ENCODE measurements around the gene PITPNM3.
A peak's percentile ranks its signal among the peaks of the same experiment; 100 is the strongest.

The PITPNM3 gene

DNA sequence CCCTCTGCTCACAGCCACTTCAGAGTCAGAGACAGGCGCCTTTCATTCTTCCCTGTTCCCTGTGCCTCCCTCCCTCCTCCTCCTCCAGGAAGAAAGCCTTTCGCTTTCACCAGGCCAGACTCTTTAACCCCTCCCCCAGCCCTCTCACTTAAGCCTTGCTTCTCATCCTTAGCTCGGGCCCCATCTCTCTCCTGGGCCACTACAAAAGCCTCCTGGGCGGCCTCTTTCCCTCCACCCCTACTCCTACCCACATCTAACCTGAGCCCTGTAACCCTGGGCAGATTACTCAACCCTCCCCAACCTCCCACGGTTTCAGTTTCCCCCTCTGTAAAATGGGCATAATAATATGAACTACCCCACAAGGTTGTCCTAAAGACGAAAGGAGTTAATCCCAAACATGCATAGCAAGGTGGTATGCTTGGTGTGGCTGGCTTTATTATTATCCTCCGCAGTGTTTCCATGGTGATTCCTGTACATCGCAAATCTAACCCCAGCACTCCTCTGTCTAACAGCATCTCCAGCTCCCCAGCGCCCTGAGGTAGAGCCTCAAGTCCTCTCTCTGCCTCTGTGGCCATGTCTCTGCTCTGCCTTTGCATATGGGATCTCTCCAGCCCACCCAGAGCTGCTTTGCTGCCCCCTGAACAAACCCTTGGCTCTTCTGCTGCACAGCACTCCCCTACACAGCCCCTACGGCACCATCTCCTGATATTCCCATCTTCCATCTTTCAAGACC, 94.4 kb downstream of the PITPNM3 start:
- no peak for DNase-seq (ENCODE audit: low spot score)

DNA sequence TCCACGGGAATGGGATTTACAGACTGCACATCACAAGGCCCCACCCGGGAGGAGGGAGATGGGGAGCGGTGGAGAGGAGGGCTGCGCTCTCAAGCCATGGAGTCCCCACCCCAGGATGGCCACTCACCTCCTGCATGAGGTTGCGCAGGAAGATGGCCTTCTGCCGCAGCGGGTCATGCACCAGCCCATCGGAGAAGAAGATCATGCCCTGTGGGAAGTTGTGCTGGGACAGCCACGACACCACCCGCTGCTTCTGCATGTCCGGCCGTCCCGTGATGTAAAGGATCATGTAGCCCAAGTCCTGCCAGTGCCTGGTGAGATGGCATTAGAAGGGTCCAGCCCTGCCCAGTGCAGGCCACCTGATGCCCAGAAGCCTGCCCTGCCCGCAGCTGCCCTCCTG, 95.1 kb downstream of the PITPNM3 start:
- DNase-seq (ENCODE audit: low spot score): no peak

DNA sequence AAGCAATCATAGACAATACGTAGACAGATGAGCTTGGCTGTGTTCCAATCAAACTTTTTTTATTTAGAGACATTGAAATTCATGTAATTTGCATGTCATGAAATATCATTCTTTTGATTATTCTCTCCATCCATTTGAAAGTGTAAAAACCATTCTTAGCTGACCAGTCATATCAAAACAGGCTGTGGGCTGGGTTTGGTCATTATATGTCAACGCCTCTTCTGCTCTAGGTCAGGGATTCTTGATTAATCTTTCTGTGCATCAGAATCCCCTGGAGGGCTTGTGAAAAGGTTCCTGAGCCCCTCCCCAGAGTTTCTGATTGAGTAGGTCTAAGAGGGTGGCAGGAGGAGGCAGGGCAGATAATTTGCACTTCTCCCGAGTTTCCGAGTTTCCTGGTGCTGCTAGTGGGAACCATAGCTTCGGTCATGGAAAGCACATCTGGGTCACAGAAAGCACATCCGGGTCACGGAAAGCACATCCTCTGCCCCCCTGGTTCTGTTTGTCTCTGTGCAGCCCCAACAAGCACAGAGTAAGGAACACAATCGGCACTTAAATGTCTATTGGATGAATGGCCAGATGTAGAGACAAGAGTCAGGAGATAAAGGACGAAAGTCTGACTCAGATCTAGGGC, 95.7 kb downstream of the PITPNM3 start:
- DNase-seq (ENCODE audit: low spot score): no peak

- no peak for DNase-seq (ENCODE audit: low spot score)
Observed at GRCh38 chr17:6458460-6458950, 97.8 kb downstream of the PITPNM3 start.

DNA sequence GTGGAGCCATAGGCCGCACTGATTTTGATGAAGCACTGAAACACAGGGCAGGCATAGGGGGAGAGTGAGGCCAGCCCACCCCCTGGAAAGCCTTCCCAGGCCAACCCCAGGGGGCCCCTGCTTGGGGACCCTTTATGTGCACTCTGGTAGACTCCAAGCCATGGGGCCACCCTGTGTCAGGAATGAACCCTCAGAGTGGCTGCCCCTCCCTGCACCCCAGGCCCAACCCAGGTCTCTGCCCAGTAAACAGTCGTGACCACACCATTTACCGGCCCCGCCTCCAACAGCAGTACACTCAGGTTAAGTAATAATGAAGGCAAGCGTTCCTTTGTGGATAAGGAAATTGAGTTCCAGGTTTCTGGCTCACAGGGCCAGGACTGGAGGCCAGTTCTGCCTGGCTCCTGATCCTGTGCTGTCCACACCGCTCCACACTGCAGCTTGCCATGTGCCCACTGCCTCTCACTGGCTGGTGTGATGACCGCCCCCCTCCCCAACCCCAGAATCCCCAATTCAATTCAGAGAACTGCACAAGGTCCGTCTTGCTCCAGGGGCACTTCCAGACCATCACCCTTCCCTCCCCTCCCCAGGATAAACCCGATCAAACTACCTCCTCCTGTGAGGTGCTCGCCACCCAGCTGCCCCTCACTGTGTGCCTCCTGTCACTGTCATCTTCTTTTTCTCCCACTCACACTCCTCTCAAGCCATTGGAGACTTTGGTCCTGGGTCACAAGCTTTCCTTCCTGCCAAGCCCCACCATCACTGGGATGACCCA, 98.5 kb downstream of the PITPNM3 start:
- DNase-seq (ENCODE audit: low spot score): no peak

DNA sequence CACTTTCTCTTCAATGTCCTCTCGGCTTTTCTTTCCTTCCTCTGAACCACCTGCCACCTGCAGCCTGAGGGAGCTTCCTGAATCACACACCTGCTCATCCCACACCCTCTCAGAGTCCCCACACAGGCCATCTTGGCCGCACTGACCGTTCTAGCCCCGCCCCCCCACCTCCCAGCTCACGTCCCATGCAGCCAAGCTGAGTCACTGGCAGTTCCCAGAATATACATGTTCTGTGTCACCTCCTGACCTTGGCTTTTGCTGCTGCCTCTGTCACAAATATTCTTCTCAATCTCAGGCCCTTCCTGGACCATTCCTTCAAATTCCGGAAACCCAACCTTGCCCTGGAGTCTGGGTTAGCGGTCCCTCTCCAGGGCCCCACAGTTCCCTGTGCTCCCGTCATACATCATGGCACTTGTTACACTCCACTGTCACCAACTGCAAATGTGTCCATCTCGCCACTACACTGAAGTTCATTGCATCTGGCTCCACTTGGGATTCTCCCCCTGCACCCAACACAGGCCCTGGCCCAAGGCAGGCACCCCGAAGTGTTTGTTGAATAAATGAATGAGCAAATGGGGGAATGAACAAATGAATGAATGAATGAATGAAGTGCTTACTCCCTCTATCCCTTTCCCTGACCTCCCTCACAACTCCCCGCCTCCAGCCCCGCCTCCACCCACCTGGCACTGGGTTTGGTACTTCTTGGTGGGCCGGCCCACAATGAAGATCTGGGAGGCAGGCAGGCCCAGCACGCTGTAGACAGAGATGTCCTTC, 99.3 kb downstream of the PITPNM3 start:
- no peak for DNase-seq (ENCODE audit: low spot score)

DNA sequence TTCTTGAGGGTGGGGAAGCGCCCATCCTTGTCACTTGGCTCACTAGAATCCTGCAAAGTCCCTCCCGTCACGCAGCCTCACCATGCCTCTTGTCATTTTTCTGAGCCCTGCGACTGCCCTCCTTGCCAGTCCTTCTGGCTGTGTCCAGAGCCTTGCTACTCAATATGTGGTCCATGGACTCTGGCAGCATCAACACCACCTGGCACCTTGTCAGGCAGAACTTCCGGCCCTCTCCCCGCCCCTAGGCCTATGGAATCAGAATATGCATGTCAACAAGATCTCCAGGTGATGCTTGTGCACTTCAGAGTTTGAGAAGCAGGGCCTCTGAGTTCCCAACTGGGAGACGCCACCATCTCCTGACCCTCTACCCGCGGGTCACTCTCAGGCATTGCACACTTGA, 100.0 kb downstream of the PITPNM3 start:
- DNase-seq (ENCODE audit: low spot score): no peak

GRCh38 chr17:6455321-6455705, 101.0 kb downstream of the PITPNM3 start:
- DNase-seq (ENCODE audit: low spot score): peak; percentile 21

DNA sequence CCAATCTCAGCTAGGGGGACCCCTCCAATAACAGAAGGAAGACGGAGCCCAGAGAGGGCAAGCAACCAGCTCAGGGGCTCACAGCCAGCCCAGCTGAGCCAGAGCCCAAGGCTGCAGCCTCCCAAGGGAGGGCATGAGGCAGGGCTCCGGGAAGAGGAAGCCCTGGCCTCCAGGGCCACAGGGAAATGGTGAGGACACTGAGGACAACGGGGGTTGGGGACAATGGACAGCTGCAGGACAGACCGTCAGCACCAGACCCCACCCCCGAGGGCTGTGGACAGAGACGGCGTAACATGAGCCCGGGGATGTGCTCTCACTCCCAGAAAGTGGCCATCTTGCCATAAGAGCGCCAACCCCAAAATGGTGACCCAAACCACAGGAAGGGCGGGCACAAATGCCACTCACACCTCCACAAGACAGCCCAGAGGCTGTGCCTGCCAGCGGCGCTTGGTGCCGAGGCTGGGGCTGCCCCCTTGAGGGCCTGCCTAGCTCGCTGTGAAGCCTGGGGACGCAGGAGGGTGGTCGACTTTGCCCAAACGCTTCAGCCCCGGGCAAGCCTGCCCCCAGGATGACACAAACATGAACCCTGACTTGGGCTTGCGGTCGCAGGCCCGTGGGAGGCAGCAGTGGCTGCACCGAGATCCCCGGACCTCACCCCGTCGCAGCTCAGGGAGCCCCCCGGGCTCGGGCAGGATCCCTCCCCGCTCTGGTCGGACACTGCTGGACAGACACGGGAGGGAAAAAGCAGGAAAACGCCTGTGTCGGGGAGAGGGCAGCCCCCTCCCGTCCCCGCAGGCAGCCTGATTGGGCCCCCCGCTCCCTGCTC, 101.6 kb downstream of the PITPNM3 start:
- no peak for DNase-seq (ENCODE audit: low spot score)

GRCh38 chr17:6453279-6454024, 102.9 kb downstream of the PITPNM3 start:
- DNase-seq (ENCODE audit: low spot score): no peak

- DNase-seq (ENCODE audit: low spot score): no peak
Observed at GRCh38 chr17:6452471-6453266, 103.7 kb downstream of the PITPNM3 start.

GRCh38 chr17:6450926-6451832, 105.2 kb downstream of the PITPNM3 start:
- no peak for DNase-seq (ENCODE audit: low spot score)

- DNase-seq (ENCODE audit: low spot score): no peak
Observed at GRCh38 chr17:6449307-6449706, 107.0 kb downstream of the PITPNM3 start.

DNA sequence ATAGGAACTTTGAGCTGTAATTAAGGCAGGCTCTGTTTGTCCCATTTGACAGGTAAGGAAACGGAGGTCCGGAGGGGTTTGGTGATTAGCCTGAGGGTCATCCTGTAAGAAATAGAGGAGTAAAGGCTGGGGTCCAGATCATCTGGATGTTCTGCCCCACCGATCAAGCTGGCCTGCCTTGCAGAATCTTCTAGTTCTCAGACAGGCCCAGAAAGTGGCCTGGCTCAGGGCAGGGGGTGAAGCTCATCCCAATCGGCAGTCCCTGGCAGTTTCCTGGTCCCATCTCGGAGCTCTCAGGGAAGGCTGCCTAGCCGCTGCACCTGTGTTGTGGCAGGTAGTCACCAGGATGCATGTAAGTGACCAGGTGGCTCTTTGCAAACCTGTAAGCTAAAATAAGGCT, 107.9 kb downstream of the PITPNM3 start:
- DNase-seq (ENCODE audit: low spot score): no peak

- DNase-seq (ENCODE audit: low spot score): no peak
Observed at GRCh38 chr17:6446516-6447100, 109.7 kb downstream of the PITPNM3 start.

DNA sequence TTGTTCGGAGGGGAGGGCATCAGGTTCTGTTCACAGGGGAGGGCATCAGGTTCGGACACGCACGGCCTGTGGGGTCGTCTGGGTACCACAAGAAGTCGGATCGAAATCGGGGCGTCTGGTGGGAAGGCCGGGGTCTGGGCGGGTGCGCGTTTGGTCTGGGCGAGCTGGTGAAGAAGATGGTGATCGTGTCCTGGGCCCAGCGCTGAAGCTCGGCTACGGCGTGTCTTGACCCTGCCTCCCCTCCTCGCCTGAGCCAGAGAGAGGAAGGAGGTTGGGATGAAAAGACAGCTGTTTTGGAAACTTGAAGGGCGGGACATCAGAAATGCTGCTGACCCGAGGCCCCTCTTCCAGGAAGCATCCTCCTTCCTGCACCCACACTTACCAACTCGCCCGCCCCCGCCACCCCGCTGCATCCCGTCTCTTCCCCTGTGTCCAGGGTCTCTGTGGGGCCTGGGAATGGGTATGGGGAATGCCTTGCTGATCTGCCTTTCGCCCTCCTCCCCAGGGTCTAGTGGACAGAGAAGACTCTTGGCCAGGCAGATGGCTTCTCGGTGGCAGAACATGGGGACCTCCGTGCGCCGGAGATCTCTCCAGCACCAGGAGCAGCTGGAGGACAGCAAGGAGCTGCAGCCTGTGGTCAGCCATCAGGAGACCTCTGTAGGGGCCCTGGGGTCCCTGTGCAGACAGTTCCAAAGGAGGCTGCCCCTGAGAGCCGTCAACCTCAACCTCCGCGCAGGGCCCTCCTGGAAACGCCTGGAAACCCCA, 111.6 kb downstream of the PITPNM3 start:
- DNase-seq (ENCODE audit: low spot score): no peak

Data from CD4-positive, alpha-beta T cell treated with Interleukin-2 at 100 ng/mL for 4 hours (primary cell).